Heart left ventricle (tissue), 13 donors: ENCODE measurements around the gene CARS2.

ENCODE experiments used
- POLR2A ChIP-seq, 2 donors: fragments of 450-650 bp; IDR thresholded peaks; one replicate each; pipeline ENCODE4 v1.6.1; 2017; ENCODE audit warnings: antibody characterized with exemption in 2 of 2, mild to moderate bottlenecking in 2 of 2, moderate library complexity in 2 of 2
- TF ChIP-seq, protein P1 (sequence below), 12 donors: fragments of 200-600 bp; sonication (generic) in 4 of 12; IDR thresholded peaks; one replicate each; pipeline versions ENCODE4 v1.5.0 to v1.8.0; 2018 to 2022; ENCODE audit warnings: antibody characterized with exemption in 12 of 12, mild to moderate bottlenecking in 5 of 12
- donor health status: ischemic (EF 13 %, LVEDD 7.1; RV severe dilation, severe dysfunction).
- donor health status: DM: no; HTN: yes; CAD: no.
- donor health status: DM: no; HTN: no; CAD: no.
- donor health status: ischemic (EF 25% LVEDD 6.9; RV normal size, moderate dysfunction).
- donor health status: ischemic (EF 25% LVEDD 5.7; RV mildly dilated, moderate dysfunction).
- donor health status: ischemic (EF 35%, LVEDD 5.7; RV mildly dilated, moderate dysfunction).
- donor health status: nonischemic (EF 11% LVEDD 7.7; RV severe dilation, severe dysfunction).
- donor health status: DM: yes; HTN: yes; CAD: no.
- donor health status: PGD.
- donor health status: ischemic (EF 29% LVEDD 5.4; RV normal size, mild dysfunction).
- donor health status: nonischemic (EF 23%, LVEDD 6.1; RV moderate dilation, normal function).

DNA sequence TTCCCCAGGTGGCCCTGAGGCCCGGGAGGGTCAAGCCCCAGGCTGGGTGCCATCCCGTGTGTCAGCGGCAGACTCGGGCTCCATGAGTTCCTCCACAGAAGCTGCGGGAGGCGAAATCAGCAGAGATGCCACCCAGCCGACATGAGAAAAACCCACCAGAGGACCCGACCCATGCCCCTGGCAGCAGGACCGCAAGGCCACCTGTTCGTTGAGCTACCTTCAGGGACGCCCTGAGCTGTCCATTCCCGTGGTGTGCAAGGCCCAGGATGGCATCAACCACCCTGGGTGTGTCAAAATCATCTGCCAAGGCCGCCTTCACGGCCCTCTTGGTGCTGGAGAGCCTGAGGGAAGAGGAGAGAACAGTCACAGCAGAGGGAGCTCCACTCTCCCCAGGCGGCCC, 60.2 kb downstream of the CARS2 start:
- TF ChIP-seq POLR2A (IDR thresholded peaks at IDR 0.05): no peak
- TF ChIP-seq, protein P1, sequence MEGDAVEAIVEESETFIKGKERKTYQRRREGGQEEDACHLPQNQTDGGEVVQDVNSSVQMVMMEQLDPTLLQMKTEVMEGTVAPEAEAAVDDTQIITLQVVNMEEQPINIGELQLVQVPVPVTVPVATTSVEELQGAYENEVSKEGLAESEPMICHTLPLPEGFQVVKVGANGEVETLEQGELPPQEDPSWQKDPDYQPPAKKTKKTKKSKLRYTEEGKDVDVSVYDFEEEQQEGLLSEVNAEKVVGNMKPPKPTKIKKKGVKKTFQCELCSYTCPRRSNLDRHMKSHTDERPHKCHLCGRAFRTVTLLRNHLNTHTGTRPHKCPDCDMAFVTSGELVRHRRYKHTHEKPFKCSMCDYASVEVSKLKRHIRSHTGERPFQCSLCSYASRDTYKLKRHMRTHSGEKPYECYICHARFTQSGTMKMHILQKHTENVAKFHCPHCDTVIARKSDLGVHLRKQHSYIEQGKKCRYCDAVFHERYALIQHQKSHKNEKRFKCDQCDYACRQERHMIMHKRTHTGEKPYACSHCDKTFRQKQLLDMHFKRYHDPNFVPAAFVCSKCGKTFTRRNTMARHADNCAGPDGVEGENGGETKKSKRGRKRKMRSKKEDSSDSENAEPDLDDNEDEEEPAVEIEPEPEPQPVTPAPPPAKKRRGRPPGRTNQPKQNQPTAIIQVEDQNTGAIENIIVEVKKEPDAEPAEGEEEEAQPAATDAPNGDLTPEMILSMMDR (IDR thresholded peaks at IDR 0.05): no peak
